ENCODE measurements around the gene PCDHGB7. TPM values are rescaled to one million over a fixed set of nuclear protein-coding genes. Genes with fewer than 3 reads are reported as not detected.
"Not testable (repeated sequence)": the region's sequence is repeated elsewhere in the genome, so short reads cannot be mapped to it uniquely, and the experiment has no call there.

PCDHGB7 gene
- total RNA-seq, 1 experiment from 2014 or later, result 0.58 TPM

GRCh38 chr5:141397756-141398551 lies 19.5 kb upstream of the PCDHGB7 start, which contains the start of gene PCDHGB5:
Gene PCDHGB5, plus strand, starts transcription at chr5:141397947. Its CDS starts 181 bp downstream, at chr5:141398128.
- not testable (repeated sequence) for DNase-seq (ENCODE audit: low spot score)

- no peak for DNase-seq (ENCODE audit: low spot score)
These were observed 18.9 kb upstream of the PCDHGB7 start for GRCh38 chr5:141398608-141399007.

DNA sequence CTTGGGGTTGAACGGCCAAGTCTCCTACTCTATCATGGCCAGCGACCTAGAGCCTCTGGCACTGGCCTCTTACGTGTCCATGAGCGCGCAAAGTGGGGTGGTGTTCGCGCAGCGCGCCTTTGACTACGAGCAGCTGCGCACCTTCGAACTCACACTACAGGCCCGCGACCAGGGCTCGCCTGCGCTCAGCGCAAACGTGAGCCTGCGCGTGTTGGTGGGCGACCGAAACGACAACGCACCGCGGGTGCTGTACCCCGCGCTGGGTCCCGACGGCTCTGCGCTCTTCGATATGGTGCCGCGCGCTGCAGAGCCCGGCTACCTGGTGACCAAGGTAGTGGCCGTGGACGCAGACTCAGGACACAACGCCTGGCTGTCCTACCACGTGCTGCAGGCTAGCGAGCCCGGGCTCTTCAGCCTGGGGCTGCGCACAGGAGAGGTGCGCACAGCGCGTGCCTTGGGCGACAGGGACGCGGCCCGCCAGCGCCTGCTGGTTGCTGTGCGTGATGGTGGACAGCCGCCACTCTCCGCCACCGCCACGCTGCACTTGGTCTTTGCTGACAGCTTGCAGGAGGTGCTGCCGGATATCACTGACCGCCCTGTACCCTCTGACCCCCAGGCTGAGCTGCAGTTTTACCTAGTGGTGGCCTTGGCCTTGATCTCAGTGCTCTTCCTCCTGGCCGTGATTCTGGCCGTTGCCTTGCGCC lies 17.8 kb upstream of the PCDHGB7 start:
- no peak for DNase-seq (ENCODE audit: low spot score)

- DNase-seq (ENCODE audit: low spot score), result no peak
These were observed 14.8 kb upstream of the PCDHGB7 start, which contains the start of gene PCDHGA9 for GRCh38 chr5:141402553-141403243. Gene PCDHGA9, plus strand, starts transcription at chr5:141402778. Its CDS starts 175 bp downstream, at chr5:141402953.

GRCh38 chr5:141403387-141403786 lies 14.1 kb upstream of the PCDHGB7 start:
- DNase-seq (ENCODE audit: low spot score), result no peak

- DNase-seq (ENCODE audit: low spot score), result not testable (repeated sequence)
These were observed 9.5 kb upstream of the PCDHGB7 start, which contains the start of gene PCDHGB6 for GRCh38 chr5:141407790-141408505. Gene PCDHGB6, plus strand, starts transcription at chr5:141408021. Its CDS starts 182 bp downstream, at chr5:141408203.

GRCh38 chr5:141409598-141410306 lies 7.7 kb upstream of the PCDHGB7 start:
- DNase-seq (ENCODE audit: low spot score), result no peak

DNA sequence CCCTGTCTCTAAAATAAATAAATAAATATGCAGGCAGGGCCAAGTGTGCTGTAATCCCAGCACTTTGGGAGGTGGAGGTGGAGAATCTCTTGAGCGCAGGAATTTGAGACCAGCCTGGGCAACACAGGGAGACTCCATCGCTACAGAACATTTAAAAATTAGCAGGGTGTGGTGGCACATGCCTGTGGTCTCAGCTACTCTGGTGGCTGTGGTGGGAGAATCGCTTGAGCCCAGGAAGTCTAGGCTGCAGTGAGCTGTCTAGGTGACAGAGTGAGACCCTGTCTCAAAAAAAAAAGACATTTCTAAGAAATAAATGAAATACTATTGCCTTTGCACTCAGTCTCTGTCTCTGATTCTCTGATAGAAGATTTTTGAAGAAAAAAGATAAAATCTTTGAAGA lies 5.9 kb upstream of the PCDHGB7 start:
- no peak for DNase-seq (ENCODE audit: low spot score)

- DNase-seq (ENCODE audit: low spot score), result peak; percentile 33
These were observed 4.5 kb upstream of the PCDHGB7 start, which contains the start of gene PCDHGA10 for GRCh38 chr5:141412854-141413539. Gene PCDHGA10, plus strand, starts transcription at chr5:141412987. Its CDS starts 189 bp downstream, at chr5:141413176.

- no peak for DNase-seq (ENCODE audit: low spot score)
These were observed 3.9 kb upstream of the PCDHGB7 start for GRCh38 chr5:141413540-141414069.

GRCh38 chr5:141414548-141415274 lies 2.8 kb upstream of the PCDHGB7 start:
- not testable (repeated sequence) for DNase-seq (ENCODE audit: low spot score)

GRCh38 chr5:141415275-141415618 lies 2.2 kb upstream of the PCDHGB7 start:
- not testable (repeated sequence) for DNase-seq (ENCODE audit: low spot score)

DNA sequence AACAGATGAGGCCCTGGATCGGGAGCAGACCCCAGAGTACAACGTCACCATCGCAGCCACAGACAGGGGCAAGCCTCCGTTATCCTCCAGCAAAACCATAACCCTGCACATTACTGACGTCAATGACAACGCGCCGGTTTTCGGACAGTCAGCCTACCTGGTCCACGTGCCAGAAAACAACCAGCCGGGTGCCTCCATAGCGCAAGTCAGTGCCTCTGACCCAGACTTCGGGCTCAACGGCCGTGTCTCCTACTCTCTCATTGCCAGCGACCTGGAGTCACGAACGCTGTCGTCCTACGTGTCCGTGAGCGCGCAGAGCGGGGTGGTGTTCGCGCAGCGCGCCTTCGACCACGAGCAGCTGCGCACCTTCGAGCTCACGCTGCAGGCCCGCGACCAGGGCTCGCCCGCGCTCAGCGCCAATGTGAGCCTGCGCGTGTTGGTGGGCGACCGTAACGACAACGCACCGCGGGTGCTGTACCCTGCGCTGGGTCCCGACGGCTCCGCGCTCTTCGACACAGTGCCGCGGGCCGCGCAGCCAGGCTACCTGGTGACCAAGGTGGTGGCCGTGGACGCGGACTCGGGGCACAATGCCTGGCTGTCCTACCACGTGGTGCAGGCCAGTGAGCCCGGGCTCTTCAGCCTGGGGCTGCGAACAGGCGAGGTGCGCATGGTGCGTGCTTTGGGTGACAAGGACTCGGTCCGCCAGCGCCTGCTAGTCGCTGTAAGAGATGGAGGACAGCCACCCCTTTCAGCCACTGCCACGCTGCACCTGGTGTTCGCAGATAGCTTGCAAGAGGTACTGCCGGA lies 1.8 kb downstream of the PCDHGB7 start:
- DNase-seq (ENCODE audit: low spot score), result no peak

DNA sequence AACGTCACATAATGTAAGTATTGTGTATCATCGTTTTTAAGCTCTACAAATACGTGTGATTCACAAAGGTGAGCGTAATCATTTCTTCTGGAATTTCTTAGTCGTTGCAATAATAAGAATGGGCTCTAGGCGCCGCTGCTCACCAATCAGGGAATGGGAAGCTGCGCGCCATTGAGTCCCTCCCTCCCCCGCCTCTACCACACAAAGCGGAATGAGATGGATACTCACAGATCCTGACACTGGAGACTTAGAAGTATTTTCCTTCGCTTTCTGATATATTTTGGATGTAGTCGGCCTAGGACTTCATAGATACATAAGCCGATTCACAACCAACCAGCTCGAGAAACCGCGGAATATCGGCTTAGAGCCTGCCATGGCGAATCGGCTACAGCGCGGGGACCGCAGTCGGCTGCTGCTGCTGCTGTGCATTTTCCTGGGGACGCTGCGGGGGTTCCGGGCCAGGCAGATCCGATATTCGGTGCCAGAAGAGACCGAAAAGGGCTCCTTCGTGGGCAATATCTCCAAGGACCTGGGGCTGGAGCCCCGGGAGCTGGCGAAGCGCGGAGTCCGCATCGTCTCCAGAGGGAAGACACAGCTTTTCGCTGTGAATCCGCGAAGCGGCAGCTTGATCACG lies 3.5 kb downstream of the PCDHGB7 start, which contains the start of gene PCDHGA11:
Gene PCDHGA11, plus strand, starts transcription at position 197 of the 634 bp plus-strand sequence. Its CDS starts 177 bp downstream, at position 374.
- DNase-seq (ENCODE audit: low spot score), result no peak

- DNase-seq (ENCODE audit: low spot score), result no peak
These were observed 4.0 kb downstream of the PCDHGB7 start for GRCh38 chr5:141421489-141421855.

DNA sequence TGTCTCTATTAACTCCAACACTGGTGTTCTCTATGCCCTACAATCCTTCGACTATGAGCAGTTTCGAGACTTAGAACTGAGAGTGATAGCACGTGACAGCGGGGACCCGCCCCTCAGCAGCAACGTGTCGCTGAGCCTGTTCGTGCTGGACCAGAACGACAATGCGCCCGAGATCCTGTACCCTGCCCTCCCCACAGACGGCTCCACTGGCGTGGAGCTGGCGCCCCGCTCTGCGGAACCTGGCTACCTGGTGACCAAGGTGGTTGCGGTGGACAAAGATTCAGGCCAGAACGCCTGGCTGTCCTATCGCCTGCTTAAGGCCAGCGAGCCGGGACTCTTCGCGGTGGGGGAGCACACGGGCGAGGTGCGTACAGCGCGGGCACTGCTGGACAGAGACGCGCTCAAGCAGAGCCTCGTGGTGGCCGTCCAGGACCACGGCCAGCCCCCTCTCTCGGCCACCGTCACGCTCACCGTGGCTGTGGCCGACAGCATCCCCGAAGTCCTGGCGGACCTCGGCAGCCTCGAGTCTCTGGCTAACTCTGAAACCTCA lies 5.3 kb downstream of the PCDHGB7 start:
- DNase-seq (ENCODE audit: low spot score), result no peak

DNA sequence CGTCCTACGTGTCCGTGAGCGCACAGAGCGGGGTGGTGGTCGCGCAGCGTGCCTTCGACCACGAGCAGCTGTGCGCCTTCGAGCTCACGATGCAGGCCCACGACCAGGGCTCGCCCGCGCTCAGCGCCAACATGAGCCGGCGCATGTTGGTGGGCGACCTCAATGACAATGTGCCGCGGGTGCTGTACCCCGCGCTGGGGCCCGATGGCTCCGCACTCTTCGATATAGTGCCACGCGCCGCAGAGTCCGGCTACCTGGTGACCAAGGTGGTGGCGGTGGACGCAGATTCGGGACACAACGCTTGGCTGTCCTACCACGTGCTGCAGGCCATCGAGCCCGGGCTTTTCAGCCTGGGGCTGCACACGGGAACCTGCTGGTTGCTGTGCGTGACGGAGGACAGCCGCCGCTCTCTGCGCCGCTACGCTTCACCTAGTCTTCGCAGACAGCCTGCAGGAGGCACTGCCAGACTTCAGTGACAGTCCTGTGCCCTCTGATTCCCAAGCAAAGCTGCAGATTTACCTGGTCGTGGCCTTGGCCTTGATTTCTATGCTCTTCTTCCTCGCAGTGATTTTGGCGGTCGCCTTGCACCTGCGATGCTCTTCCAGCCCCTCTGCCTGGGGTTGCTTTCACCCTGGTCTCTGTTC lies 10.4 kb downstream of the PCDHGB7 start:
- no peak for DNase-seq (ENCODE audit: low spot score)

Measured in H4 (cell line).